Myocyte (in vitro differentiated cells): Measurements from ENCODE around the gene FTO. TPM values are rescaled to one million over a fixed set of nuclear protein-coding genes. Genes with fewer than 3 reads are reported as not detected.
A peak's percentile ranks its signal among the peaks of the same experiment; 100 is the strongest.

Experiments
- DNase-seq: peaks from one replicate; pipeline ENCODE4 v3.0.0-alpha.2; 2012; ENCODE audit warnings: low read depth
- total RNA-seq: library from RNA; depleted of rRNA; stranded (reverse); fragments of >200 nt; gene quantifications from 2 replicates; pipeline ENCODE4 v1.2.3, GENCODE V29; 2014

Gene FTO
- total RNA-seq, 1 donor from 2014 or later, result 121 TPM

- peak; percentile 20 for DNase-seq
These were observed 365.8 kb downstream of the FTO start for GRCh38 chr16:54069601-54070239.

GRCh38 chr16:54070789-54071343 lies 366.9 kb downstream of the FTO start:
- DNase-seq, result no peak

GRCh38 chr16:54071514-54071913 lies 367.6 kb downstream of the FTO start:
- no peak for DNase-seq

- peak; percentile 86 for DNase-seq
These were observed 368.3 kb downstream of the FTO start for GRCh38 chr16:54072237-54072636.

- DNase-seq, result peak; percentile 61
These were observed 369.4 kb downstream of the FTO start for GRCh38 chr16:54073356-54073755.

GRCh38 chr16:54075446-54075845 lies 371.5 kb downstream of the FTO start:
- DNase-seq, result peak; percentile 15

GRCh38 chr16:54076006-54076504 lies 372.1 kb downstream of the FTO start:
- DNase-seq, result no peak

- DNase-seq, result peak; percentile 8
These were observed 373.3 kb downstream of the FTO start for GRCh38 chr16:54077050-54077821.

- peak; percentile 63 for DNase-seq
These were observed 376.6 kb downstream of the FTO start for GRCh38 chr16:54080524-54081008.

GRCh38 chr16:54086791-54087190 lies 382.8 kb downstream of the FTO start:
- no peak for DNase-seq

GRCh38 chr16:54090602-54091001 lies 386.6 kb downstream of the FTO start:
- DNase-seq, result no peak

GRCh38 chr16:54093281-54093680 lies 389.3 kb downstream of the FTO start:
- DNase-seq, result no peak

- no peak for DNase-seq
These were observed 390.7 kb downstream of the FTO start for GRCh38 chr16:54094641-54095040.

GRCh38 chr16:54096607-54097006 lies 392.7 kb downstream of the FTO start:
- no peak for DNase-seq

GRCh38 chr16:54097774-54098173 lies 393.8 kb downstream of the FTO start:
- no peak for DNase-seq

- peak; percentile 32 for DNase-seq
These were observed 394.3 kb downstream of the FTO start for GRCh38 chr16:54098247-54098646.

- DNase-seq, result no peak
These were observed 395.7 kb downstream of the FTO start for GRCh38 chr16:54099627-54100026.

GRCh38 chr16:54102888-54103866 lies 399.2 kb downstream of the FTO start:
- DNase-seq, result no peak

GRCh38 chr16:54106057-54106456 lies 402.1 kb downstream of the FTO start:
- DNase-seq, result no peak

GRCh38 chr16:54107583-54108202 lies 403.7 kb downstream of the FTO start:
- DNase-seq, result no peak
